WTC11 (cell line): ENCODE measurements around the gene SLC8A1. TPM values are rescaled to one million over a fixed set of nuclear protein-coding genes. Genes with fewer than 3 reads are reported as not detected.

Experiments used
- ATAC-seq: fragments of 200-7000 bp; cut with Tn5 transposase; 2 replicates; pipeline ENCODE4 v1.10.0; 2021; ENCODE audit warnings: mild to moderate bottlenecking, moderate library complexity
- CTCF ChIA-PET: fragments of 300-600 bp; sonication (Branson Sonifier 250); formaldehyde crosslinking; loops from one replicate; lab custom pipeline; 2021; ENCODE audit warnings: antibody characterized with exemption; lab: Charles Lee
- POLR2A ChIA-PET: fragments of 350-600 bp; sonication (Branson Sonifier 250); formaldehyde crosslinking; loops from one replicate; lab custom pipeline; 2021; ENCODE audit warnings: antibody characterized with exemption; lab: Charles Lee
- DNase-seq: peaks from one replicate; pipeline ENCODE4 v3.0.0; 2021; ENCODE audit warnings: low spot score
- H3K27ac Mint-ChIP-seq: 2 replicates; pipeline ENCODE4 v1.8.0; 2021; ENCODE audit warnings: mixed read lengths
- H3K27me3 Mint-ChIP-seq: 2 replicates; pipeline ENCODE4 v1.8.0; 2021; ENCODE audit warnings: low read depth, mild to moderate bottlenecking, moderate library complexity, mixed read lengths
- H3K36me3 Mint-ChIP-seq: 2 replicates; pipeline ENCODE4 v1.8.0; 2021; ENCODE audit warnings: mixed read lengths
- H3K4me1 Mint-ChIP-seq: 2 replicates; pipeline ENCODE4 v1.8.0; 2022; ENCODE audit warnings: mixed read lengths
- H3K4me3 Mint-ChIP-seq: 2 replicates; pipeline ENCODE4 v1.8.0; 2021; ENCODE audit warnings: mild to moderate bottlenecking, moderate library complexity, mixed read lengths
- H3K9me3 Mint-ChIP-seq: 2 replicates; pipeline ENCODE4 v1.8.0; 2021; ENCODE audit warnings: mixed read lengths
- AR ChIP-seq: fragments of 250-450 bp; sonication (Bioruptor Pico); IDR thresholded peaks from 2 replicates; pipeline ENCODE4 v1.9.0; 2021; ENCODE audit warnings: mild to moderate bottlenecking
- E2F5 ChIP-seq: sonication (generic); formaldehyde crosslinking; IDR thresholded peaks from 2 replicates; pipeline ENCODE4 v1.8.1; 2022; ENCODE audit warnings: mild to moderate bottlenecking, moderate library complexity, missing genetic modification reagents
- EMX1 ChIP-seq: fragments of 250-450 bp; sonication (Bioruptor Pico); IDR thresholded peaks from 2 replicates; pipeline ENCODE4 v1.8.0; 2021; ENCODE audit warnings: mild to moderate bottlenecking
- FOXK1 ChIP-seq: sonication (generic); formaldehyde crosslinking; IDR thresholded peaks from 2 replicates; pipeline ENCODE4 v1.8.0; 2022; ENCODE audit warnings: mild to moderate bottlenecking, moderate library complexity, missing genetic modification reagents
- FOXP1 ChIP-seq: sonication (generic); formaldehyde crosslinking; IDR thresholded peaks from 2 replicates; pipeline ENCODE4 v1.8.0; 2022; ENCODE audit warnings: missing genetic modification reagents, mild to moderate bottlenecking, moderate library complexity, borderline replicate concordance
- GRHL2 ChIP-seq: fragments of 250-450 bp; sonication (Bioruptor Pico); IDR thresholded peaks from 2 replicates; pipeline ENCODE4 v1.8.0; 2022; ENCODE audit warnings: mild to moderate bottlenecking, moderate library complexity; ENCODE audit not compliant: insufficient replicate concordance, severe bottlenecking
- GTF2I ChIP-seq: fragments of 250-450 bp; sonication (Bioruptor Pico); conservative IDR thresholded peaks from 2 replicates; pipeline ENCODE4 v1.4.0; 2021; ENCODE audit warnings: mild to moderate bottlenecking
- IRF1 ChIP-seq: sonication (generic); formaldehyde crosslinking; IDR thresholded peaks from 2 replicates; pipeline ENCODE4 v1.8.0; 2023; ENCODE audit warnings: missing genetic modification reagents
- JUN ChIP-seq: sonication (generic); formaldehyde crosslinking; IDR thresholded peaks from 2 replicates; pipeline ENCODE4 v1.8.0; 2023; ENCODE audit warnings: mild to moderate bottlenecking, missing genetic modification reagents
- MYBL2 ChIP-seq: sonication (generic); formaldehyde crosslinking; IDR thresholded peaks from 2 replicates; pipeline ENCODE4 v1.8.1; 2023; ENCODE audit warnings: mild to moderate bottlenecking, moderate library complexity, missing genetic modification reagents
- RORB ChIP-seq: fragments of 250-450 bp; sonication (Bioruptor Pico); IDR thresholded peaks from 2 replicates; pipeline ENCODE4 v1.9.0; 2021; ENCODE audit warnings: mild to moderate bottlenecking
- SMAD3 ChIP-seq: sonication (generic); formaldehyde crosslinking; IDR thresholded peaks from 2 replicates; pipeline ENCODE4 v1.8.0; 2022; ENCODE audit warnings: missing genetic modification reagents, mild to moderate bottlenecking, borderline replicate concordance
- SP1 ChIP-seq: sonication (generic); formaldehyde crosslinking; conservative IDR thresholded peaks from 2 replicates; pipeline ENCODE4 v1.8.1; 2022; ENCODE audit warnings: missing genetic modification reagents
- TCF7 ChIP-seq: sonication (generic); formaldehyde crosslinking; IDR thresholded peaks from 2 replicates; pipeline ENCODE4 v1.8.0; 2022; ENCODE audit warnings: mild to moderate bottlenecking, low read depth, missing genetic modification reagents, moderate library complexity
- TEAD4 ChIP-seq: sonication (generic); formaldehyde crosslinking; IDR thresholded peaks from 2 replicates; pipeline ENCODE4 v1.8.0; 2022; ENCODE audit warnings: mild to moderate bottlenecking, missing genetic modification reagents
- USF1 ChIP-seq: sonication (generic); formaldehyde crosslinking; IDR thresholded peaks from 2 replicates; pipeline ENCODE4 v1.8.0; 2022; ENCODE audit warnings: mild to moderate bottlenecking, missing genetic modification reagents
- ZNF121 ChIP-seq: sonication (generic); formaldehyde crosslinking; IDR thresholded peaks from 2 replicates; pipeline ENCODE4 v1.8.0; 2023; ENCODE audit warnings: missing genetic modification reagents
- ZNF232 ChIP-seq: sonication (generic); formaldehyde crosslinking; IDR thresholded peaks from 2 replicates; pipeline ENCODE4 v1.8.0; 2022; ENCODE audit warnings: mild to moderate bottlenecking, missing genetic modification reagents
- ZNF263 ChIP-seq: sonication (generic); formaldehyde crosslinking; IDR thresholded peaks from 2 replicates; pipeline ENCODE4 v1.8.1; 2022; ENCODE audit warnings: low read depth, mild to moderate bottlenecking, moderate library complexity, missing genetic modification reagents
- ZNF512 ChIP-seq: sonication (generic); formaldehyde crosslinking; IDR thresholded peaks from 2 replicates; pipeline ENCODE4 v1.8.1; 2022; ENCODE audit warnings: missing genetic modification reagents, borderline replicate concordance
- ZNF671 ChIP-seq: fragments of 250-450 bp; sonication (Bioruptor Pico); IDR thresholded peaks from 2 replicates; pipeline ENCODE4 v1.8.0; 2021; ENCODE audit warnings: mild to moderate bottlenecking
- total RNA-seq: library from RNA; stranded (reverse); gene quantifications from 3 replicates; pipeline ENCODE4 v1.2.3, GENCODE V29; 2021
- TF ChIP-seq, protein P1 (sequence below): fragments of 250-450 bp; sonication (Bioruptor Pico); IDR thresholded peaks from 2 replicates; pipeline ENCODE4 v2.1.2; 2022; ENCODE audit warnings: mild to moderate bottlenecking, moderate library complexity
- TF ChIP-seq, protein P2 (sequence below): sonication (generic); formaldehyde crosslinking; conservative IDR thresholded peaks from 2 replicates; pipeline ENCODE4 v1.8.1; 2022; ENCODE audit warnings: mild to moderate bottlenecking, missing genetic modification reagents

The SLC8A1 gene
- total RNA-seq, 1 experiment from 2014 or later, result 2.6 TPM

DNA sequence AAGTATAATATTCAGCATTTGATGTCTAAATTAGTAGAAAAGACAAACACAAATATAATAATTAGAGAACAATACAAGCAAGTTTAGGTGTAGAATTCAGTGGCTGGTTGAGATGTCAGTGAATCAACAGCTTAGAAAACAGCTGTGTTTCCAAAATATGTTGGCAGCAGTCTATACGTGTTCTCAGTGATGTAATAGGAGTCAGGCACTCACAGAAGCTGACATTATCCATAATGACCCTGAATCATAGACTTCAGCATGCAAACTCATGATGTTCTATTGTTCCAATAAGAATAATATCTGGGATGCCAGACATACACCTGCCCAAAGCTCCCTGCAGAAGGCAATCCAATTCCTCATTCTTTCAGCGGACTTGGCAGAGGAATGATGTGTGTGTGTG is 164.7 kb downstream of the SLC8A1 start (continued):
- TF ChIP-seq ZNF263 (CRISPR knock-in tag) (no peak), SMAD3 (CRISPR knock-in tag) (no peak), ZNF121 (CRISPR knock-in tag) (no peak)

GRCh38 chr2:40286721-40287120 is 165.2 kb downstream of the SLC8A1 start:
- ChIA-PET CTCF (interaction anchor here (0.6 kb wide), 1 partner anchor 42 kb away, joined by 3 read pairs; no protein-coding TSS in a partner anchor), POLR2A (no interaction called here)
- Mint-ChIP-seq H3K9me3 (no peaks in the 10 kb centered on the region), H3K36me3 (no peaks in the 10 kb centered on the region), H3K4me3 (no peak overlapping the region), H3K27ac (no peak overlapping the region), H3K4me1 (no peaks in the 10 kb centered on the region), H3K27me3 (no peaks in the 10 kb centered on the region)
- TF ChIP-seq, protein P1, sequence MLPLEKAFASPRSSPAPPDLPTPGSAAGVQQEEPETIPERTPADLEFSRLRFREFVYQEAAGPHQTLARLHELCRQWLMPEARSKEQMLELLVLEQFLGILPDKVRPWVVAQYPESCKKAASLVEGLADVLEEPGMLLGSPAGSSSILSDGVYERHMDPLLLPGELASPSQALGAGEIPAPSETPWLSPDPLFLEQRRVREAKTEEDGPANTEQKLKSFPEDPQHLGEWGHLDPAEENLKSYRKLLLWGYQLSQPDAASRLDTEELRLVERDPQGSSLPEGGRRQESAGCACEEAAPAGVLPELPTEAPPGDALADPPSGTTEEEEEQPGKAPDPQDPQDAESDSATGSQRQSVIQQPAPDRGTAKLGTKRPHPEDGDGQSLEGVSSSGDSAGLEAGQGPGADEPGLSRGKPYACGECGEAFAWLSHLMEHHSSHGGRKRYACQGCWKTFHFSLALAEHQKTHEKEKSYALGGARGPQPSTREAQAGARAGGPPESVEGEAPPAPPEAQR (CRISPR knock-in tag), result no peak
- TF ChIP-seq GTF2I (CRISPR knock-in tag), result no peak
- no peak for TF ChIP-seq MYBL2 (CRISPR knock-in tag)
- TF ChIP-seq FOXK1 (CRISPR knock-in tag), result no peak
- TF ChIP-seq IRF1, result no peak
- TF ChIP-seq RORB (CRISPR knock-in tag), result no peak
- TF ChIP-seq USF1 (CRISPR knock-in tag), result no peak
- TF ChIP-seq ZNF512 (CRISPR knock-in tag), result no peak
- TF ChIP-seq JUN (CRISPR knock-in tag), result no peak
- TF ChIP-seq FOXP1 (CRISPR knock-in tag), result no peak
- no peak for TF ChIP-seq TCF7 (CRISPR knock-in tag)
- no peak for TF ChIP-seq SP1
- TF ChIP-seq GRHL2, result no peak
- TF ChIP-seq ZNF671 (CRISPR knock-in tag), result no peak
- no peak for TF ChIP-seq E2F5
- no peak for TF ChIP-seq EMX1 (CRISPR knock-in tag)
- TF ChIP-seq ZNF232 (CRISPR knock-in tag), result no peak
- TF ChIP-seq TEAD4 (CRISPR knock-in tag), result no peak
- no peak for TF ChIP-seq AR
- TF ChIP-seq, protein P2, sequence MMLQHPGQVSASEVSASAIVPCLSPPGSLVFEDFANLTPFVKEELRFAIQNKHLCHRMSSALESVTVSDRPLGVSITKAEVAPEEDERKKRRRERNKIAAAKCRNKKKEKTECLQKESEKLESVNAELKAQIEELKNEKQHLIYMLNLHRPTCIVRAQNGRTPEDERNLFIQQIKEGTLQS (CRISPR knock-in tag), result no peak
- DNase-seq, result no peak
- ATAC-seq, result no peak
